DMS 273 (cell line): Measurements from ENCODE around the gene AGBL4.

Experiments used
- DNase-seq: peaks from one replicate; lab custom pipeline; 2025; ENCODE audit not compliant: unreplicated experiment; lab: John Stamatoyannopoulos, UW

The AGBL4 gene

GRCh38 chr1:48506870-48507269 is 1516.9 kb downstream of the AGBL4 start:
- no peak for DNase-seq

DNA sequence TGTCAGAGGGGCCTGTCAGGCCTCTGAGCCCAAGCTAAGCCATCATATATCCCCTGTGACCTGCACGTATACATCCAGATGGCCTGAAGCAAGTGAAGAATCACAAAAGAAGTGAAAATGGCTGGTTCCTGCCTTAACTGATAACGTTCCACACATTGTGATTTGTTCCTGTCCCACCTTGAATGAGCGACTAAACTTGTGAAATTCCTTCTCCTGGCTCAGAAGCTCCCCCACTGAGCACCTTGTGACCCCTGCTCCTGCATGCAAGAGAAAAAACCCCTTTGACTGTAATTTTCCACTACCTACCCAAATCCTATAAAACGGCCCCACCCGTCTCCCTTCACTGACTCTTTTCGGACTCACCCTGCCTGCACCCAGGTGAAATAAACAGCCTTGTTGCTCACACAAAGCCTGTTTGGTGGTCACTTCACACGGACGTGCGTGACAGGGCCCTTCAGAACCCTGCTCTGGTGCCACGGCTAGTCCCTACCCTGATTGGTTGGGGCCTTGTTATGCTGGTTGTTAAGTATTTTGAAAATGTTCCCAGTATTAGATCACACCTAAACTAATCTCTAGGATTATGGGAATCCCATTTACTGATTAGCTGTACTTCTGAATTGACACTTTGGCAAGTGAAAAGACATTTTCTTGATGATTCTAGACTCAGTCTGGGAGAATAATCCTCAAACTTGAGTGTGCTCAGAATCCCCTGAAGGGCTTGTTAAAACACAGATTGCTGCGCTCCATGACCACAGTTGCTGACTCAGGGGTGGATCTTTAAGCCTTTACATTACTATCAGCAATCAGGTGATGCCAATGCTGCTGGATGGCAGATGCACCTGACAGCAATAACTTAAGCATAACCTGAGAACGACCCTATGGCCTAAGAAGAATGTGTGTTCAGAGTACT is 1523.0 kb downstream of the AGBL4 start:
- no peak for DNase-seq

- DNase-seq, result no peak
Observed at GRCh38 chr1:48499211-48499735, 1524.5 kb downstream of the AGBL4 start.

- peak; percentile 84 for DNase-seq
Observed at GRCh38 chr1:48498096-48498791, 1525.5 kb downstream of the AGBL4 start.

DNA sequence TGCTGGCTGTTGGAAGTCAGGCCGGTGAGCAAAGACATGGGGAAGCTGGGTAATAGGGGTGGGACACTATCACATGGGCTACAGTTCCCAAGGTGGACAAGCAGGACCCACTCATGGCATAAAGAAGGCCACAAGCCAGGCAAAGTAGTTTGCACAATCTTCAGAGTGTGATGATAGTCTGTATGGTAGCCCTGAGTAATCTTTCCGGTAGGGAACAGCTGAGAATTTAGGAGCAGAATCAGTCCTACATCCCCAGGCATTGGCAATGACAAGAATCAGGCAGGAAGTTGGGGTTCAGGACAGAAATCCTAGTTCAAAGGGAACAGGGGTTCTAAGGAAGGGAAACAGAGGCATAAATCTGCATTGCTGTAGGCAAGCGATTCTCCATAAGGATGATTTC is 1527.8 kb downstream of the AGBL4 start:
- no peak for DNase-seq

DNA sequence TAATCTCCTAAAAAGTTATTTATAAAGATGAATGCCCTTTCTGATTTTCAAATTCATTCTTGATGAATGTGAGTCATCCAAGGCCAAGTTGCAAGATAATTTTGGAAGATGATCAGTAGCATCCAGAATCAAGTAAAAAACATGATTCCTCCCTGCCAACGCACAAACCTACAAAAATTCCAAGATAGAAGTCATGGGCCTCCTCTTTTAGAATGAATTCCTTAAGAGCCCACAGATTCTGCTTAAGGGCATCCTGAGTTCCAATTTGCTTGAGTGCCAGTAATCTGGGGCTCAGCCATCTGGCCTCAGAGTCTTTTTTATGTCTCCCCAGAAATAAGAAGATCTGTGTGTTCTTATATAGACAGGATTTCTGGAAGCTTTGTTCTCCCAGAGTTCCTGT is 1528.6 kb downstream of the AGBL4 start:
- no peak for DNase-seq

- DNase-seq, result peak; percentile 34
Observed at GRCh38 chr1:48493970-48494769, 1529.6 kb downstream of the AGBL4 start.

GRCh38 chr1:48493041-48493440 is 1530.7 kb downstream of the AGBL4 start:
- DNase-seq, result no peak

DNA sequence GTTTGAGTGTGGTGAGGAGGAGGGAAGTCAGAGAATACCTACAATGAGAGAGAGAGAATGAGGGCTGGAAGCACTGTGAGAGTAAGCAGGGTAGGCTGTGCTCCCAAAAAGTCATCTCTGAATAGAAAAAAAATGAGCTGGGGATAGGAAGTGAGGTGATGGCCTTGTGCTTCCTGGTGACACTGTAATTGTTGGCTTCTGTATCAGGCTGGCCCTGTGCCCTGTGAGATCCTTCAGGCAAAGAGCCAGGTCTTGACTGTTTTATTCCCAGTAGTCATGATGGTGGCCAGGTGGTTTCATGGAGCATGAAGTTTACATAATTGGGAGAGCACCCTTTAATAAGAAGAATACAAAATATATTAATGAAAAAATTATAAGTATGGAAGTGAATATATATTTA is 1531.4 kb downstream of the AGBL4 start:
- DNase-seq, result peak; percentile 44

DNA sequence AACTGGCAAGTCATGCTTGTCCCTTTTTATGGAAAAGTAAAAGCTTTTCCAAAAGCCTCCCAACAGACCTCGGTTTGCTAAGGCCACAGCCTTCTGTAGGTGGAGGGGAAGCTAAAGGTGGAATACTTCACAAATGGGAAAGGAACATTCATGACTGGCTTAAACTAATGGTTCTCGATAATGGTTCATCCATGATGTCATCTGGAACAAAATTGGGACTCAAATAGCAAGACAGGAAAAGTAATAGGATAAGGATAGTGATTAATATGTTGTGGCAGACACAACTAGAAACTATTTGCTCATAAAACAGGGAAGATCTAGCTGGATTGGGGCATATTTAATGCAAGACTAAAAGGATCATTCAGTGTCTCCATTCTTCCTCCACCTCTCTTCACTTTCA is 1535.0 kb downstream of the AGBL4 start:
- no peak for DNase-seq
